ENCODE measurements around the gene SYT9. TPM values are rescaled to one million over a fixed set of nuclear protein-coding genes. Genes with fewer than 3 reads are reported as not detected.

Gene SYT9
- total and polyA plus RNA-seq, 9 of the 15 experiments (the other 6 are each of a cell fraction or from before 2014, with no cell fraction given), result 0.01 TPM; not detected in 8

- TF ChIP-seq ERF (CRISPR knock-in tag; IDR thresholded peaks at IDR 0.05) (no peak), KDM5B (IDR thresholded peaks at IDR 0.05; ENCODE audit: insufficient replicate concordance, low read depth, low read length) (no peak)
These were observed 228.4 kb downstream of the SYT9 start (continued) for GRCh38 chr11:7480113-7480512.

- Histone ChIP-seq H3K27me3 (ENCODE audit: control insufficient read depth in 2 of 2, insufficient read depth in 2 of 2, low read length in 2 of 2) (peaks cover 4 to 15% of the 10 kb centered on the region in 2 experiments; a peak in 1 of 5 replicates), H2AFZ (ENCODE audit: low read depth, low read length) (no peak overlapping the region), H3K79me2 (ENCODE audit: control insufficient read depth, insufficient read depth, low read length) (no peaks in the 10 kb centered on the region), H3K9me3 (replicated peaks; ENCODE audit: control insufficient read depth, insufficient read depth, low read depth, low read length) (no peaks in the 10 kb centered on the region), H3K27ac (ENCODE audit: extremely low read depth, low read depth, low read length) (no peak overlapping the region), H3K4me2 (ENCODE audit: insufficient read depth, low read length) (no peak overlapping the region), H3K9ac (ENCODE audit: insufficient read depth in 1 of 2, low read depth in 2 of 2, low read length in 2 of 2) (no peak overlapping the region), H4K20me1 (replicated peaks; ENCODE audit: control insufficient read depth, insufficient read depth, low read length) (no peaks in the 10 kb centered on the region; the same call in 1 of the 2 replicates), H3K4me1 (replicated peaks in 1 of 2; ENCODE audit: control insufficient read depth in 2 of 2, insufficient read depth in 2 of 2, low read length in 2 of 2) (no peaks in the 10 kb centered on the region), H3K36me3 (ENCODE audit: control insufficient read depth, insufficient read depth, low read length) (no peaks in the 10 kb centered on the region), H3K4me3 (no peak overlapping the region), H3K9me1 (ENCODE audit: control insufficient read depth, insufficient read depth, low read length) (no peaks in the 10 kb centered on the region)
- ATAC-seq, result no peak
- 2% methylated on average over 3 of the region's 3 CpGs for WGBS (ENCODE audit: insufficient coverage, low coverage, missing lambda C conversion rate)
- CTCF ChIA-PET (ENCODE audit: low intra/inter-chr PET ratio), result no interaction called here
- FAIRE-seq, result no peak
- BruUV-seq (replicated peaks), result no TSS peak
- intact Hi-C loops (cut with micrococcal nuclease), result no loop called here
- in situ Hi-C loops (cut with MboI), result no loop called here
- POLR2A ChIA-PET, result no interaction called here
- no peak for DNase-seq (ENCODE audit: extremely low read depth in 1 of 4, low spot score in 3 of 4)
- TF ChIP-seq BCLAF1 (IDR thresholded peaks at IDR 0.05; ENCODE audit: borderline replicate concordance in 1 of 2, control insufficient read depth in 1 of 2, low read depth in 2 of 2, low read length in 1 of 2), result no peak
- TF ChIP-seq MXD1 (CRISPR knock-in tag; IDR thresholded peaks at IDR 0.05; ENCODE audit: borderline replicate concordance, poor library complexity, severe bottlenecking), result no peak
- no peak for TF ChIP-seq ZNF507 (tag; conservative IDR thresholded peaks at IDR 0.05)
- TF ChIP-seq NFIC (IDR thresholded peaks at IDR 0.05), result no peak
- TF ChIP-seq ZBTB7A (IDR thresholded peaks at IDR 0.05; ENCODE audit: borderline replicate concordance, control insufficient read depth, low read depth, low read length), result no peak
- no peak for TF ChIP-seq MAZ (CRISPR knock-in tag; conservative IDR thresholded peaks at IDR 0.05 in 1 of 2, IDR thresholded peaks at IDR 0.05 in 1 of 2)
- no peak for TF ChIP-seq CBX5 (IDR thresholded peaks at IDR 0.05; ENCODE audit: borderline replicate concordance, low read depth)
- no peak for TF ChIP-seq DPF2 (IDR thresholded peaks at IDR 0.05)
- no peak for TF ChIP-seq MEF2D (tag; conservative IDR thresholded peaks at IDR 0.05; ENCODE audit: low read depth)
- TF ChIP-seq, protein P1, sequence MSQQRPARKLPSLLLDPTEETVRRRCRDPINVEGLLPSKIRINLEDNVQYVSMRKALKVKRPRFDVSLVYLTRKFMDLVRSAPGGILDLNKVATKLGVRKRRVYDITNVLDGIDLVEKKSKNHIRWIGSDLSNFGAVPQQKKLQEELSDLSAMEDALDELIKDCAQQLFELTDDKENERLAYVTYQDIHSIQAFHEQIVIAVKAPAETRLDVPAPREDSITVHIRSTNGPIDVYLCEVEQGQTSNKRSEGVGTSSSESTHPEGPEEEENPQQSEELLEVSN (IDR thresholded peaks at IDR 0.05; ENCODE audit: borderline replicate concordance in 1 of 2, extremely low read depth in 1 of 2, insufficient read depth in 1 of 2, insufficient read length in 1 of 2, low read depth in 1 of 2, low read length in 1 of 2, poor library complexity in 1 of 2, severe bottlenecking in 1 of 2), result no peak
- TF ChIP-seq ZNF586 (CRISPR knock-in tag; conservative IDR thresholded peaks at IDR 0.05), result no peak
- TF ChIP-seq PRMT5 (CRISPR knock-in tag; IDR thresholded peaks at IDR 0.05), result no peak
These were observed 232.4 kb downstream of the SYT9 start for GRCh38 chr11:7484131-7484530.
